ENCODE data around the gene FBXL7.

FBXL7 gene

DNA sequence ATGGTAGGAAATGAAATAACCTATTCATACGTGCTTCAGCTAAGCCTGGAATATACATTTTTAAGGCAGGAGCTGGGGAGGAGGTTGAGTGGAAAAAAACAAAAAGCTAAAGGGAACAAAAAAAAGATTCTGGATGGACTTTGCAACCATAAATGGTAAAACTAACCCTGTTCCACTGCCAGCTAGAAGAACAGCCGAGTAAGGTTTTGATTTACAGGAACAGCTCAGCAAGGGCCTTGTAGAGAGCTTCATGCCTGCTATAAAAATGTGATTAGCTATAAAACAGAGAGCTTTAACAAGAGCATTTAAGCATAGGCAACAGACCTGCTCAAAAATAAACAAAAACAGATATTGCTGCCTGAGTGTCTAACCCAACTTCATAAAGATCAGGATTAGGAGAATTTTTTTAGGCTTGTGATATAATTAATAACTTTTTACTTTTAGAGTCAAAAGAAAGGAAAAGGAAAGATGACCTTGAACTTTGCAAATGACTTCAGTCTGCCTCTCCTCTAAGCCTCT lies 194.8 kb downstream of the FBXL7 start:
- TF ChIP-seq, protein P1, sequence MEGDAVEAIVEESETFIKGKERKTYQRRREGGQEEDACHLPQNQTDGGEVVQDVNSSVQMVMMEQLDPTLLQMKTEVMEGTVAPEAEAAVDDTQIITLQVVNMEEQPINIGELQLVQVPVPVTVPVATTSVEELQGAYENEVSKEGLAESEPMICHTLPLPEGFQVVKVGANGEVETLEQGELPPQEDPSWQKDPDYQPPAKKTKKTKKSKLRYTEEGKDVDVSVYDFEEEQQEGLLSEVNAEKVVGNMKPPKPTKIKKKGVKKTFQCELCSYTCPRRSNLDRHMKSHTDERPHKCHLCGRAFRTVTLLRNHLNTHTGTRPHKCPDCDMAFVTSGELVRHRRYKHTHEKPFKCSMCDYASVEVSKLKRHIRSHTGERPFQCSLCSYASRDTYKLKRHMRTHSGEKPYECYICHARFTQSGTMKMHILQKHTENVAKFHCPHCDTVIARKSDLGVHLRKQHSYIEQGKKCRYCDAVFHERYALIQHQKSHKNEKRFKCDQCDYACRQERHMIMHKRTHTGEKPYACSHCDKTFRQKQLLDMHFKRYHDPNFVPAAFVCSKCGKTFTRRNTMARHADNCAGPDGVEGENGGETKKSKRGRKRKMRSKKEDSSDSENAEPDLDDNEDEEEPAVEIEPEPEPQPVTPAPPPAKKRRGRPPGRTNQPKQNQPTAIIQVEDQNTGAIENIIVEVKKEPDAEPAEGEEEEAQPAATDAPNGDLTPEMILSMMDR (conservative IDR thresholded peaks at IDR 0.05; ENCODE audit: low read depth, low read length): no peak

DNA sequence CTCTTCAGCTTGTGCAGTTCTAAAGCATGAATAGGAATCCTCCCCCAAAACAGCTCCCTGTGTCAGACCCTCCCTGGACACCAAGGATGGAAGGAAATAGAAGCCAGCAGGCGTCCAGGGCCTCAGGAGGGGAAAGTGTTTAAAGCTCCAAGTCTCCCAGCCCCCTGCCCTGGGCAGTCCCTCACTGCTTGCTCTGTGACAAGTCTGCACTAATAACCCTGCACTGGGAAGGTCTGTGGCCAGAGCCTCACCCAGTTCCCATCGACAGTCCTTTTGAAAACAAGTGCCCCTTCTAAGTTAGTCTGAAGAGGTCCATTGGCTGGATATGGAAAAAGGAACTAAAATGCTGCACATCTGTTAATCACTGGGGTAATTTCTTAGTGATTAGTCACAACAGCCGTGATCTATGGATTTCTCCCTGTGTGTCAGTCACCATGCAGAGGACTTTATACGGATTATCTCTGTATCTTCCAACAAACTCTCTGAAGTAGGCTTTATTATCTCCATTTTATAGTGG lies 195.3 kb downstream of the FBXL7 start:
- DNase-seq (ENCODE audit: low read depth): peak; percentile 68
- no peak overlapping the region for H3K4me3 ChIP-seq (ENCODE audit: low read depth, low read length)

More for the DNA sequence above, 194.8 kb downstream of the FBXL7 start:
- DNase-seq (ENCODE audit: low read depth): peak; percentile 66
- no peak overlapping the region for H3K4me3 ChIP-seq (ENCODE audit: low read depth, low read length)

DNA sequence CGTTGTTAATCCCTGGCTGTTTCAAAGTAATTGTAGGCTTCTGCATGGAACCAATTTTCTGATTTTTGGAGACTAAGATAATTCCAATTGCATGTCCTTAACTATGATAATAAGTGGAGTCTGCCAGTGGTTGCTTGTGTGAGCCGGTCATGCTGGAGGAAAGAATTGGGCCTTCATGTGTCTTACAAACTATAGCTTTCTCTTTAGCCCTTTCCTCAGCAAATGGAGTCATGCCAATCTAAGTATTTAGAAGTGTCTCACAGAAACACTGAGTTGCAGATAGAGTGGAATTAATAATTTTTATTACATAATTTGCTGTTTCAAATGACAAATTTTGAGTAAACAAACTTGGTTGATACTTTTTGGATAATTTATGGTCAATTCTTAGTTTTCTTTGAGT lies 200.4 kb downstream of the FBXL7 start:
- TF ChIP-seq, protein P1 (conservative IDR thresholded peaks at IDR 0.05; ENCODE audit: low read depth, low read length): no peak
- DNase-seq (ENCODE audit: low read depth): no peak

More for the DNA sequence above, 195.3 kb downstream of the FBXL7 start:
- TF ChIP-seq, protein P1 (conservative IDR thresholded peaks at IDR 0.05; ENCODE audit: low read depth, low read length): no peak

DNA sequence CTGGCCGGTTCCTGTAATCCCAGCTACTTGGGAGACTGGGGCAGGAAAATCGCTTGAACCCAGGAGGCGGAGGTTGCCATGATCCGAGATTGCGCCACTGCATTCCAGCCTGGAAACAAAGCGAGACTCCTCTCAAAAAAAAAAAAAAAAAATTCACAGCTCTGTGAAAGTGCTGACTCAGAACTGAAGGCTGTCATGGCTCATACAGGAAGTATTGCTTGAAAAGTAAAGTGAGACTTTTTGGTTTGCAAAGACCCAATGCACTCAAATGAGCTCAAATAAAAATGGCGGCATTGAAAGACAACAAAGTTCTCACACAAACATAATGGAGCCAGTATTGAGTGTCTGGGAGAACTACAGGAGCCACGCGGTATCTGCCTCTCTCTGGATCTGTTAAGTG lies 202.1 kb downstream of the FBXL7 start:
- peak; percentile 82 for DNase-seq (ENCODE audit: low read depth)
- TF ChIP-seq, protein P1 (conservative IDR thresholded peaks at IDR 0.05; ENCODE audit: low read depth, low read length): no peak
- no peak overlapping the region for H3K4me3 ChIP-seq (ENCODE audit: low read depth, low read length)

More for the DNA sequence above, 200.4 kb downstream of the FBXL7 start:
- H3K4me3 ChIP-seq (ENCODE audit: low read depth, low read length): no peak overlapping the region

DNA sequence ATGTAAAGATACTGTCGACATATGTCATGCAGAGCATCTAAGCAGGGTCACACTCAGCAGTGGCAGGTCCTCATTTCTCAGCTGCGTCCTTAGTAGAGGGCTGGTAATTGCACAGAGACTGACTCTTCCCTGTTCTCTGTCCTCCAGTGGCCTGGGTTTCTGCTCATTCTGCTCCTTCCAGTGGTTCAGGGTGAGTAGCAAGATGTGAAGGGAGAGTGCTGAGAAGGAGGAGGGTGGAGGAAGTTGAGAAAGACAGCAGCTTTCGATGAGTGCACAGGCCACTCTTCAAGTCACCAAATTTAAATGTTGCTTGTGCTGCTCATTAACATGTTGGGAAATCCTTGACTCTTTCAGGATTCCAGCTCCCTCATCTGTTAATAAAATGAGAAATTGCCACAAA lies 203.9 kb downstream of the FBXL7 start:
- H3K4me3 ChIP-seq (ENCODE audit: low read depth, low read length): no peak overlapping the region
- TF ChIP-seq, protein P1 (conservative IDR thresholded peaks at IDR 0.05; ENCODE audit: low read depth, low read length): no peak
- DNase-seq (ENCODE audit: low read depth): no peak

DNA sequence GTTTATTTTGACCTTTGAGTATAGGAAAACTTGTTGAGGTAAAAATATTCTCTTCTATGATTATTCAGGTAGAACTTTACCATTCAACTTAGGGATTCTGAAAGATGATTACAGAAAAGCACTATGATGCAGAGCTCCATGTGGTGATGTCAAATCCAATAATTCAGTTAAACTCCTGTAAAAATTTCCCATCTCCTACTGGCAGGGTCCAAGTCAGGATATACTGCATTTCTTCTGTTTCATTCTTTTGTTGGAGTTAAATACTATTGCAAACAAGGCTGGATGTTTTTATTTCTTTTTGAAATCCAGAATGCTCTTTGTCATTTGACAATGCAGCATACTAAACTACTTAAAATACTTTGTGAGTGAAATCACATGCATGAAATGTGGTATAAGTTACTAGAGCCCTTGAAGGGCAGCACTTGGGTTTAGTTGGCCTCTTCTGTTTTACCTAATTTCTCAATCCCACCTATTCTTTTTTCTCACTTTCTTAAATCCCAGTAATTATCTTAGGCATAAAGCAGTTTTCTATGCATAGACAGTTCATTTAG lies 204.5 kb downstream of the FBXL7 start:
- TF ChIP-seq, protein P1 (conservative IDR thresholded peaks at IDR 0.05; ENCODE audit: low read depth, low read length): no peak
- no peak for DNase-seq (ENCODE audit: low read depth)
- no peak overlapping the region for H3K4me3 ChIP-seq (ENCODE audit: low read depth, low read length)

DNA sequence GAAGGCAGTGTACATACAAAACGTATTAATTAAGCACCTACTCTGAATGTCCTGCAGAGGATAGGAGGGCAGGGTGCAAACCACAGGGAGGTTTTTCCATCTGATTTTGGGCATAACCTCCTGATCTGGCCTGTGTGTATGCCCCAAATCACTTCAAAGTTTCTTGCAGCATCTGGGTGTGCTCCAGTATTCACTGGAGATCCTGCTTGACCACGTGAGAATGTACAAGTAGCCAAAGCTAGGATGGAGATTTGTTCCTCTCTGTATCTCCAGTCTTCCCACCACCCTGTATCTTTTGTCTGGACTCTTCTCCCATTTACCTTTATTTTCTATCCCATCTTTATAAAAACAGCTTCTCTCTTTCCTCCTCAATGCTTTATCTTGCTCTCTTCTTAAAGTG lies 207.7 kb downstream of the FBXL7 start:
- TF ChIP-seq, protein P1 (conservative IDR thresholded peaks at IDR 0.05; ENCODE audit: low read depth, low read length): no peak
- no peak overlapping the region for H3K4me3 ChIP-seq (ENCODE audit: low read depth, low read length)
- DNase-seq (ENCODE audit: low read depth): no peak
